HUES6 (cell line): ENCODE measurements around the gene CPED1.
A peak's percentile ranks its signal among the peaks of the same experiment; 100 is the strongest.

Source experiments
- H3K27ac ChIP-seq: 2 replicates; pipeline ENCODE4 v1.7.0; 2013; ENCODE audit warnings: low read depth, mild to moderate bottlenecking, low read length, inconsistent platforms
- H3K27me3 ChIP-seq: 2 replicates; pipeline ENCODE4 v1.6.1; 2013; ENCODE audit warnings: low read length; ENCODE audit not compliant: control insufficient read depth, insufficient read depth
- H3K36me3 ChIP-seq: 2 replicates; pipeline ENCODE4 v1.6.1; 2013; ENCODE audit warnings: low read length; ENCODE audit not compliant: control insufficient read depth, insufficient read depth
- H3K4me1 ChIP-seq: 2 replicates; pipeline ENCODE4 v1.6.1; 2013; ENCODE audit warnings: low read length; ENCODE audit not compliant: control insufficient read depth, insufficient read depth
- H3K4me3 ChIP-seq: 2 replicates; pipeline ENCODE4 v1.5.1; 2013; ENCODE audit warnings: low read depth, low read length
- H3K9ac ChIP-seq: one replicate; pipeline ENCODE4 v1.6.1; 2013; ENCODE audit warnings: mild to moderate bottlenecking, low read length
- H3K9me3 ChIP-seq: 2 replicates; pipeline ENCODE4 v1.6.1; 2013; ENCODE audit warnings: low read depth, low read length; ENCODE audit not compliant: control insufficient read depth, insufficient read depth

The CPED1 gene

GRCh38 chr7:120988591-120989256 lies at the start of gene CPED1:
CPED1 (plus strand) TSS chr7:120988711; CDS start chr7:120989622, 911 bp downstream.
- Histone ChIP-seq H3K4me3 (peak within 1 kb of the TSS; percentile 48), H3K36me3 (no peaks in the 10 kb centered on the region), H3K9ac (no peak within 1 kb of the TSS), H3K27me3 (peaks cover 25% of the 10 kb centered on the region), H3K9me3 (no peaks in the 10 kb centered on the region), H3K27ac (no peak within 1 kb of the TSS), H3K4me1 (peaks cover 7% of the 10 kb centered on the region; the same call in 1 of the 2 replicates)

DNA sequence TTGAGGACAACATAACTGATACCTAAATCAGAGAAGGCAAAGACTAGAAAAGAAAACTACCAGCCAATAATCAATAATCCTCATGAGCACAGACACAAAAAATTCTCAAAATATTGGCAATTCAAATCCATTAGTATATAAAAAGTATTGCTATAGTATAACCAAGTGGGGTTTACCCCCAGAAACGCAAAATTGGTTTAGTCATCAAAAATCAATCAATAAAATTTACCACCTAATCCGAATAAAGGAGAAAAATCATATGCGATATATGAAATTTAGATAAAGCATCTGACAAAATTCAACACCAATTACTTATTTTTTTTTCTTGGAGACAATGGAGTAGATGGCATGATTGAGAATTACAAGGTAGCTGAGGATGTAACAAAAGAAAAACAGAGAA lies 49.2 kb upstream of the CPED1 start:
- H3K27ac ChIP-seq = no peak overlapping the region
- H3K9me3 ChIP-seq = no peaks in the 10 kb centered on the region
- H3K4me3 ChIP-seq = no peak overlapping the region
- H3K4me1 ChIP-seq = no peaks in the 10 kb centered on the region
- no peaks in the 10 kb centered on the region for H3K36me3 ChIP-seq
- no peak overlapping the region for H3K9ac ChIP-seq
- H3K27me3 ChIP-seq = no peaks in the 10 kb centered on the region

- no peak overlapping the region for H3K4me3 ChIP-seq
- no peaks in the 10 kb centered on the region for H3K27me3 ChIP-seq
- H3K9me3 ChIP-seq = no peaks in the 10 kb centered on the region
- H3K36me3 ChIP-seq = no peaks in the 10 kb centered on the region
- no peak overlapping the region for H3K9ac ChIP-seq
- H3K27ac ChIP-seq = no peak overlapping the region
- H3K4me1 ChIP-seq = no peaks in the 10 kb centered on the region
These were observed 47.4 kb upstream of the CPED1 start for GRCh38 chr7:120941064-120941463.

GRCh38 chr7:120941856-120942255 lies 46.7 kb upstream of the CPED1 start:
- no peak overlapping the region for H3K4me3 ChIP-seq
- no peaks in the 10 kb centered on the region for H3K36me3 ChIP-seq
- H3K27ac ChIP-seq = no peak overlapping the region
- no peaks in the 10 kb centered on the region for H3K4me1 ChIP-seq
- H3K9me3 ChIP-seq = no peaks in the 10 kb centered on the region
- H3K9ac ChIP-seq = no peak overlapping the region
- H3K27me3 ChIP-seq = no peaks in the 10 kb centered on the region

- Histone ChIP-seq H3K4me3 (no peak overlapping the region), H3K36me3 (no peaks in the 10 kb centered on the region)
These were observed 45.6 kb upstream of the CPED1 start for GRCh38 chr7:120942861-120943260.

GRCh38 chr7:120944826-120945562 lies 43.5 kb upstream of the CPED1 start:
- Histone ChIP-seq H3K36me3 (no peaks in the 10 kb centered on the region), H3K4me3 (no peak overlapping the region), H3K9me3 (no peaks in the 10 kb centered on the region), H3K27me3 (no peaks in the 10 kb centered on the region), H3K27ac (no peak overlapping the region), H3K9ac (no peak overlapping the region), H3K4me1 (no peaks in the 10 kb centered on the region)

More at GRCh38 chr7:120942861-120943260, 45.6 kb upstream of the CPED1 start:
- Histone ChIP-seq H3K9ac (no peak overlapping the region), H3K4me1 (no peaks in the 10 kb centered on the region), H3K9me3 (no peaks in the 10 kb centered on the region), H3K27ac (no peak overlapping the region), H3K27me3 (no peaks in the 10 kb centered on the region)

- H3K4me1 ChIP-seq = no peaks in the 10 kb centered on the region
- peaks cover 5% of the 10 kb centered on the region; the same call in 1 of the 2 replicates for H3K36me3 ChIP-seq
- H3K27ac ChIP-seq = no peak overlapping the region
- H3K27me3 ChIP-seq = no peaks in the 10 kb centered on the region
- H3K9ac ChIP-seq = no peak overlapping the region
- H3K9me3 ChIP-seq = no peaks in the 10 kb centered on the region
- no peak overlapping the region for H3K4me3 ChIP-seq
These were observed 40.5 kb upstream of the CPED1 start for GRCh38 chr7:120947980-120948379.

- H3K9ac ChIP-seq = no peak overlapping the region
These were observed 39.1 kb upstream of the CPED1 start for GRCh38 chr7:120949393-120949911.

GRCh38 chr7:120949998-120950538 lies 38.4 kb upstream of the CPED1 start:
- peaks cover 24% of the 10 kb centered on the region for H3K36me3 ChIP-seq

More at GRCh38 chr7:120949393-120949911, 39.1 kb upstream of the CPED1 start:
- Histone ChIP-seq H3K36me3 (peaks cover 19% of the 10 kb centered on the region), H3K4me3 (peak overlapping the region; percentile 90), H3K27ac (no peak overlapping the region), H3K9me3 (no peaks in the 10 kb centered on the region), H3K4me1 (no peaks in the 10 kb centered on the region), H3K27me3 (no peaks in the 10 kb centered on the region)

DNA sequence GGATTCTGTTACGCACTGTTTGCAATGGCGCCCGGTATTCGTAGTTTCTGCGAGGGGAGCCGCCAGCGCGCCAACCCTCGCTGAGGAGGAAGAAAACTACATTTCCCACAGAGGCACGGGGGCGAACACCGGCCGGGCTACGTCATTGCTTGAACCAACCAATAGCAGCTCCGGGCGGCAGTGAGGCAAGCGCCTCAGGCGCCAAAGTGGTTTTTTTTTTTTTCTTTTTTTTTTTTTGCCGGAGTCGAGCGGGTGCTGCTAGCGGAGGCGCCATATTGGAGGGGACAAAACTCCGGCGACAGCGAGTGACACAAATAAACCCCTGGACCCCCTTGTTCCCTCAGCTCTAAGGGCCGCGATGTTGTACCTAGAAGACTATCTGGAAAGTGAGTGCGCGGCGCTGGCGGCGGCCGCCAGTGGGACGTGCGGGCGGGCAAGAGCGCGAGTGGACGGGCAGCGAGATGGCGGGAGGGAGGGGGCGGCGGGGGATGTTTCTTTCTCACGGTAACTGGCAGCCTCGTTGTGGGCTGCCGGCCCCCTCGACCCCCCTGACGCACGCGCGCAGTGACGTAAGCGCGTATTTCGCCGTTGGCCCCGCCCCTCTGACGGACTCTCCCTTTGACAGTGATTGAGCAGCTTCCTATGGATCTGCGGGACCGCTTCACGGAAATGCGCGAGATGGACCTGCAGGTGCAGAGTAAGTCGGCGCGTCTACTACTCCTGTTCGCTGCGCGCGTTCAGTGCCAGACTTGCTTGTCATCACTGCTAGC lies 37.8 kb upstream of the CPED1 start, which contains the start of gene ING3:
ING3 (plus strand) TSS at position 239 of the 770 bp plus-strand sequence; CDS start at position 359, 120 bp downstream.
- Histone ChIP-seq H3K27me3 (no peaks in the 10 kb centered on the region), H3K4me3 (peak within 1 kb of the TSS; percentile 90), H3K36me3 (peaks cover 30% of the 10 kb centered on the region), H3K27ac (peak within 1 kb of the TSS; percentile 99), H3K9me3 (no peaks in the 10 kb centered on the region), H3K9ac (peak within 1 kb of the TSS; percentile 99), H3K4me1 (no peaks in the 10 kb centered on the region)

More at GRCh38 chr7:120949998-120950538, 38.4 kb upstream of the CPED1 start:
- Histone ChIP-seq H3K27me3 (no peaks in the 10 kb centered on the region), H3K4me1 (no peaks in the 10 kb centered on the region), H3K9me3 (no peaks in the 10 kb centered on the region), H3K27ac (peak overlapping the region; percentile 43), H3K9ac (peak overlapping the region; percentile 35), H3K4me3 (peak overlapping the region; percentile 90)
